ENCODE measurements around the gene WDPCP. TPM values are rescaled to one million over a fixed set of nuclear protein-coding genes. Genes with fewer than 3 reads are reported as not detected.
"Not testable (repeated sequence)": the region's sequence is repeated elsewhere in the genome, so short reads cannot be mapped to it uniquely, and the experiment has no call there.

The WDPCP gene
- total and polyA plus RNA-seq, 10 donors = 2.1 to 20.0 (median 13.3) TPM

GRCh38 chr2:63301481-63301880 lies 286.8 kb downstream of the WDPCP start:
- H3K9me3 ChIP-seq = peaks cover 10 to 97% (median 94%) of the 10 kb centered on the region in 8 donors
- no peak overlapping the region for H3K4me3 ChIP-seq
- H3K27ac ChIP-seq = no peak overlapping the region
- H3K36me3 ChIP-seq = peaks cover 0 to 50% (median 0%) of the 10 kb centered on the region in 6 donors
- no peaks in the 10 kb centered on the region for H3K4me1 ChIP-seq
- 67 to 97% (median 86%) methylated on average over 1 of the region's 1 CpG for WGBS, 5 donors
- intact Hi-C loops (cut with DNase I; ENCODE audit: low total_unique reads) = no loop called here
- no peaks in the 10 kb centered on the region for H3K27me3 ChIP-seq (replicated peaks in 1 of 7)
- no peak for TF ChIP-seq POLR2A (IDR thresholded peaks at IDR 0.05)
- TF ChIP-seq POLR2AphosphoS5 (IDR thresholded peaks at IDR 0.05) = no peak
- TF ChIP-seq CTCF (IDR thresholded peaks at IDR 0.05 in 8 of 11, conservative IDR thresholded peaks at IDR 0.05 in 3 of 11) = no peak
- no peak for DNase-seq

- Histone ChIP-seq H3K27me3 (replicated peaks in 1 of 7) (no peaks in the 10 kb centered on the region), H3K4me1 (no peaks in the 10 kb centered on the region), H3K9me3 (peaks cover 10 to 100% (median 97%) of the 10 kb centered on the region in 8 donors), H3K36me3 (peaks cover 0 to 50% (median 0%) of the 10 kb centered on the region in 6 donors), H3K27ac (no peak overlapping the region), H3K4me3 (no peak overlapping the region)
- intact Hi-C loops (cut with DNase I; ENCODE audit: low total_unique reads) = no loop called here
- TF ChIP-seq POLR2A (IDR thresholded peaks at IDR 0.05) = no peak
- no peak for TF ChIP-seq POLR2AphosphoS5 (IDR thresholded peaks at IDR 0.05)
- no peak for TF ChIP-seq CTCF (IDR thresholded peaks at IDR 0.05 in 8 of 11, conservative IDR thresholded peaks at IDR 0.05 in 3 of 11)
- no peak for DNase-seq
- 88 to 94% (median 88%) methylated on average over 2 of the region's 2 CpGs for WGBS, 5 donors
Observed at GRCh38 chr2:63300835-63301234, 287.4 kb downstream of the WDPCP start.

- Histone ChIP-seq H3K4me3 (no peak overlapping the region), H3K27ac (no peak overlapping the region), H3K36me3 (no peaks in the 10 kb centered on the region), H3K27me3 (replicated peaks in 1 of 7) (no peaks in the 10 kb centered on the region), H3K4me1 (no peaks in the 10 kb centered on the region), H3K9me3 (peaks cover 4 to 89% (median 74%) of the 10 kb centered on the region in 8 donors)
- TF ChIP-seq POLR2AphosphoS5 (IDR thresholded peaks at IDR 0.05) (no peak), POLR2A (IDR thresholded peaks at IDR 0.05) (no peak), CTCF (IDR thresholded peaks at IDR 0.05 in 8 of 11, conservative IDR thresholded peaks at IDR 0.05 in 3 of 11) (no peak)
- 91 to 97% (median 93%) methylated on average over 1 of the region's 1 CpG for WGBS, 5 donors
- intact Hi-C loops (cut with DNase I; ENCODE audit: low total_unique reads) = no loop called here
- no peak for DNase-seq
Observed at GRCh38 chr2:63287956-63288355, 300.3 kb downstream of the WDPCP start.

- intact Hi-C loops (cut with DNase I; ENCODE audit: low total_unique reads) = not testable (repeated sequence)
- peaks cover 4 to 94% (median 77%) of the 10 kb centered on the region in 8 donors for H3K9me3 ChIP-seq
- WGBS, 5 donors = 90 to 96% (median 95%) methylated on average over 3 to 4 of the region's 4 CpGs
Observed at GRCh38 chr2:63286520-63286919, 301.8 kb downstream of the WDPCP start.

GRCh38 chr2:63283273-63283672 lies 305.0 kb downstream of the WDPCP start:
- intact Hi-C loops (cut with DNase I; ENCODE audit: low total_unique reads) = no loop called here
- DNase-seq = no peak
- WGBS, 5 donors = 94 to 98% (median 95%) methylated on average over 6 of the region's 6 CpGs
- Histone ChIP-seq H3K4me3 (no peak overlapping the region), H3K4me1 (no peaks in the 10 kb centered on the region), H3K27ac (no peak overlapping the region), H3K27me3 (replicated peaks in 1 of 7) (no peaks in the 10 kb centered on the region), H3K9me3 (peaks cover 4 to 100% (median 96%) of the 10 kb centered on the region in 8 donors), H3K36me3 (no peaks in the 10 kb centered on the region)
- no peak for TF ChIP-seq POLR2A (IDR thresholded peaks at IDR 0.05)
- no peak for TF ChIP-seq POLR2AphosphoS5 (IDR thresholded peaks at IDR 0.05)
- no peak for TF ChIP-seq CTCF (IDR thresholded peaks at IDR 0.05 in 8 of 11, conservative IDR thresholded peaks at IDR 0.05 in 3 of 11)

More at GRCh38 chr2:63286520-63286919, 301.8 kb downstream of the WDPCP start:
- H3K36me3 ChIP-seq; H3K27ac ChIP-seq; H3K4me1 ChIP-seq; H3K4me3 ChIP-seq; DNase-seq; H3K27me3 ChIP-seq (replicated peaks in 1 of 7): not testable (repeated sequence)

All from spleen (tissue), 11 donors.